GM21619 (cell line): Measurements from ENCODE around the gene TMA7B.

Experiments
- ATAC-seq: cut with Tn5 transposase; IDR thresholded peaks from one replicate; pipeline ENCODE4 v1.9.1; 2021; ENCODE audit not compliant: unreplicated experiment

TMA7B gene

DNA sequence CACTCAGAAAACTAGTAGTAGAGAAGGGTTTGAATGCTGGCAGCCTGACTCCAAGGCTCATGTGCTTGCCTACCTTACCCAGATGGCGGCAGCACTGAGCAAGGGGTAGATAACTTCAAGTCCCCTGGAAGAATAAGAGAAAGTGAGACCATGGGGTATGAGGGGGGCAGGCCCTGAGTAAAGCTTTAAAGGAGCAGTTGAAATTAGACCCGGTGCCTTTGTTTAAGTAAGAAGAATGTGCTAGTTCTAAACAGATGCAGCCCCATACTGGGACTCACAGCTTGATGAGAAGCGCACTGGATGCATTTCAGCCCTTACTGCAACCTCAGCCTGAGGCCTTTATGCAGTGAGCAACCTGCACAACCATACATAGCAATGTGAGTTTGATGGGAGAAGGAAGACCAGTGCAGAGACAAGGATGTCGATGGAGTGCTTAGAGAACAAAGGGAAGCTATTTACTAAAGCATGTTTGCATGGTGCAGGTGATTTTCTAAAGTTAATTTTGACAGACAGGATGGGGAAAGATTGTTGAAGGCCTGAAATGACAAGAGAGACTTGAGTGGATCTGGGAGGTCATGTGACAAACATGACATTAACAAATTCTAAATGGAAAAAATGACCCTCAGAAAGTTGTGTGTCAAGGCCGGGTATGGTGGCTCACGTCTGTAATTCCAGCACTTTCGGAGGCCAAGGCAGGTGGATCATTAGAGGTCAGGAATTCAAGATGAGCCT lies 27.1 kb upstream of the TMA7B start:
- ATAC-seq: no peak

DNA sequence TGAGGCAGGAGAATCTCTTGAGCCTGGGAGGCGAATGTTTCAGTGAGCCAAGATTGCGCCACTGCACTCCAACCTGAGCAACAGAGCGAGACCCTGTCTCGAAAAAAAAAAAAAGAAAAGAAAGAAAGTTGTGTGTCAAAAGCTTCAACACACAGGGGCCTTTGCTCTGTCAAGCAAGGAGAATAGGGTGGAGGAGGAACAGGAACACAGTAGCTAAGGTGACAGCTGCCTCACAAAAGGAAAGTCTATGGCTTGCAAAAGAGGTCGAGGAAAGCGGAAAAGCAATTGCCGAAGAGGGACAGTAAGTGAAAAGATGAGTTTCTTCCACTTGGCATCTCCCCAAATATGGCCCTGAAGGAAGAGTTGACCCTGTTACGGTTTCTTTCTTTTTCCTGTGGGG lies 26.5 kb upstream of the TMA7B start:
- no peak for ATAC-seq

- no peak for ATAC-seq
Observed at GRCh38 chr22:39935116-39935515, 25.1 kb upstream of the TMA7B start.

DNA sequence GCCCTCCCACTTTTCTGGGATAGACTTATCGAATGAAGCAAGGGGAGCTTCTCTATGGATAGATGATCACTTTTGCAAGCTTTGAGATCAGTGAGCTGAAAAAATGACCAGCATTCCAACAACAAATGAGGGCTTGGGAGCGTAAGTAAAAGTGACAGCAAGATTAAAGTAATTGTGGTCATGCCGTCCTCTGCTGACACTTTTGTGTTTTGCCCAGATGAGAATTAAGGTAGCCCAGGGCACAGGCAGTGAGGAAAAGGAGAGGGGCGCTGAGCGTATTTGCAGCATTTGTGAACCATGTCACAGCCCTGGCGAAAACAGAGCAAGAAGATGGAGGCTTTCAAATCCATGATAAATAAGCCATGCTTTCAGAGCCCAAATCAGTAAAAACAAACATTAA lies 24.6 kb upstream of the TMA7B start:
- ATAC-seq: no peak

- no peak for ATAC-seq
Observed at GRCh38 chr22:39936523-39937145, 23.6 kb upstream of the TMA7B start.

- ATAC-seq: no peak
Observed at GRCh38 chr22:39937906-39938305, 22.3 kb upstream of the TMA7B start.

DNA sequence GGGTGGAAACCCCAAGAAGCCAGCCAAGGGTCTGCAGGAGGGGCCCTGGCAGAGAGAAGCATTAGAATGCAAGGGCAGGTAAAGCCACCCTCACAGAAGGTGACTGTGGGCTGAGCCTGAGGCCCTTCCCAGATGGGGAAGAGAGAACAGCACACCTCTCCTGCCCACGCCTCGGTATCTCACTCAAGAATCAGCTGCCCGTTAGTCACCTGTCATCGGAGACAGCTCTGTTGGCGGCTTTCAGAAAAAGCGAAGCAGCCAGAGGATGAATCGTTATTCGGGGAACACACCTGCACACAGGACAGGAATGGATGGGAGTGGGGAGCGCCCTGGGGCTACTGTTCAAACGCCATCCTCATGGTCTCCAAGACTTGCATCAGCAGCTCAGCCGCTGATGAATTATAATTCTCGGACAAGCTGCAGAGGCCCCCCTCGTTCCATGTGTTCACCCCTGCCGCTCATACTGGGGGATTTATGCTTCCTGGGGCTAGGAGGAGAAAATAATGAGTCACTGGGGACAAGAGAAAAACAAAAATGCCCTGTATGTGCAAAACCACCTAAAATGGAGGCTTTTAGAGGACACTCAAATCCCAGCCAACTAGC lies 21.6 kb upstream of the TMA7B start:
- no peak for ATAC-seq

GRCh38 chr22:39939830-39940229 lies 20.4 kb upstream of the TMA7B start:
- ATAC-seq: no peak

DNA sequence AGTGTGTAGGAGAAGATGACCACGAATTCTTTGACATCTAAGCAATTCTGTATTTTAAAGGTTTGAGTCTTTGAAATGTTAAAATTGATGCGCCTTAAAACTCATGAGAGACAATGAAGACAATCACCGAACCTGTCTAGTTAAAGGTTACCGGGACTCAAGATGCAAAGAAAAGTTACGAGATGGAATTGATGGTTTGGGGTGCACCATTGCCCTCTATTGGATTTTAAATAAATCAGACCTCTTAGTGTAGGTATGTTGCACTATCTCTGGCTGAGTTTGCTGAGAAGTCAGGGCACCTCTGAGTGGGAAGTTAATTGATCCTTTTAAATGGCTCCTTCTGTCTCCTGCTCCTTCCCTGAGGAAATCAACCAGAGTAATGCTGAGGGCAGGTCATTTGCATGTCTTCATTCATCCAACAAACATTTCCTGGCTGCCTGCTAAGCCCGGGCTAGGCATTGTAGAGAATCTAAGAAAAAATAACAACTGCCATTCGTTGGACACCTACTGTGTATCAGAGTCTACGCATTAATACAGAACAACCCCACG lies 19.4 kb upstream of the TMA7B start:
- no peak for ATAC-seq

DNA sequence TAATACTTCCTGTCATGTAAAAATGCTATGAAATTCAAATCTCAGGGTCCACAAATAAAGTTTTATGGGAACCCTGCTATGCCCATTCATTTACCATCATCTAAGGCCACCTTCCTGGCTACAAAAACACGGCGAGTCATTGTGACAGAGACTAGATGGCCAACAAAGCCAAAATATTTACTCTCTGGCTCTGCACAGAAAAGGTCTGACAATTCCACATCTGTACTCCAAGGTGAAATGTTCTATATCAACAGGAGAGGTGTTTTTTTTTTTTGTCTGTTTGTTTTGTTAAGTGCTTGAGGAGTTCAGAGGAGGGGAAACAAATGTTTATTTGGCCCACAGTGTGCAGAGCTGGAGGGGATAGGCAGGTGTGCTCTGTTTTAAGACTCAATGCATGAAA lies 18.6 kb upstream of the TMA7B start:
- no peak for ATAC-seq

DNA sequence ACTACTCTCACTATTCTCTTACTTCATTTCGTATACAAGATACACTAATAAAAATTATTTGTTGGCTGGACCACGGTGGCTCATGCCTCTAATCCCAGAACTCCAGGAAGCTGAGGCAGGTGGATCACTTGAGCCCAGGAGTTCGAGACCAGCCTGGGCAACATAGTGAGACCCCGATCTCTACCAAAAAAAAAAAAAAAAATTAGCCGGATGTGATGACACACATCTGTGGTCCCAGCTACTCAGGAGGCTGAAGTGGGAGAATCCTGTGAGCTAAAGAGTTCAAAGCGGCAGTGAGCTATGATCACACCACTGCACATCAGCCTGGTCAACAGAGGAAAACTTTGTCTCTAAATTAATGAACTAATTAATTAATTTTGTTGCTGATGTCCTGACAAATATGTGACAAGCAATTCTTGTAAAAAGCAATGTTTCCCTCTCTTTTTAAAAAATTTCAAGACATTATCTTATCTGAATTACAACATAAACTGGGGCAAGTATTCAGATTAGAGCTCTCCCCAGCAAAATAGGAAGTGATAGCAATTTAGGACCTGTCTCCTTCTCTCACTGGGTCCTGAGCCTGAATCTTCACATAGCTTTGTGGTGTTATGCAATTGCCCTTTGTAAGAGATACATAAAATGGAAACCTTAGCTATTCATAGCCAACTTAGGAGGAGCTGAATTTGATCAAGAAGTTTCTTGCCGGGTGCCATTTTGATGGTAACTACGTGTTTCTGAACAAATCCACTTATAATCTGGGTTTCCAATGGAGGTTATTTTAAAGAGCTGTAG lies 17.6 kb upstream of the TMA7B start:
- ATAC-seq: no peak

DNA sequence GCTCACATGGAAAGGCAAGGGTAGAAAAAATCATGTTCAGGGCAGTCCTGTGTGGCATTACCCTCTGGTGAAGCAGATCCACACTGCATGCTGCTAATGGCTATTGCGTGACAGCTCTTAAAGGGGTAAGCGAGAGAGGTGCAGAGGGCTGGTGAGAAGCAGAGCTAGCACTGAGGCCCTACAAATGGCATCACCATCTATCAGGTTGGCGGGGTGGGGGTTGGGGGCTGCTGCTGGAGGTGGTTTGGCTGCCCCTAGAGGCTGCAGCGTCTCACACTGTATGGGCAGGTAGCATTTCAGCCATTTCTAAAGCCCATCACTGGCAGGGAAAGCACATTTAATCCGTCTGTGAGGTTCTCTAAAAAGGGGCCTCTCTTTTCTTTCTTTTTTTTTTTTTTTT lies 16.9 kb upstream of the TMA7B start:
- ATAC-seq: no peak

DNA sequence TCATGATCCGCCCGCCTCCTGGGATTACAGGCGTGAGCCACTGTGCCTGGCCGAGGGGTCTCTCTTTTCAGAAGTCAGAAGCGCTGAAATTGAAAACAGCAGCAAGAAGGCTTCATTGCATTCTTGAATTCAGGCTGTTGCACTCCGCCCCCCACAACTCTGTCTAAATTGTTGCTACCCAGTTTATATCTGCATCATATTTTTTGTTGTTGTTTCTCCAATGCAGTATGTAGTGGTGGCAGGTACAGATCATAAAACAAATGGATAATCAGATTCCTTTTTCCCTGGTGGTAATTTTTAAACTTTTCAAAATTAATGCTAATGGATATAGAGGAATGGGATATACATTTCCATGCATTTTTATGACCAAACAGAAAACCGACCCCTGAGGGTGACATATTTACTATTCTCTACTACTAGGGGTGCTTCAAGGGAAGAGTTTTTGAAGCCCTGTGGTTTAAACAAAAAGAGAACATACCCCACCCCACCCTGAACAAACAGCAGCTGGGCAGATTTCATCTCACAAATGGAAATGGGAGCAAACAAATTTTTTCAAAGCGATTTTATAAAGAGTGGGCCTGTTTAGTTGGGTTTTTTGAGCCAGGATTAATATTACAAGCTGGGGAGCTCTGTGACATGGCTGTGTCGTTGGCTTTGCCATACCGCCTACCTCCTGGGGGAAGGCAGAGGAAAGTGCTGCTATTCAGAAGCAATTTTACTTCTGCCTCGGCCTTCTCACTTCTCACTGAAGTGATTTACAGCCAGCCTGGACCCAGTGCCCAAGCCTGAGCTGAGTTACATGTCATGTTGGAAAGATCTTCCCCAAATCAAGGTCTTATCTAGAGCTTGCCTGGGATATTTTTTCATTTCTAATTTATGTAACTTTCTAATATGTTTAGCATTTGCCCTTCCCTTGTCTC lies 16.0 kb upstream of the TMA7B start:
- ATAC-seq: no peak

DNA sequence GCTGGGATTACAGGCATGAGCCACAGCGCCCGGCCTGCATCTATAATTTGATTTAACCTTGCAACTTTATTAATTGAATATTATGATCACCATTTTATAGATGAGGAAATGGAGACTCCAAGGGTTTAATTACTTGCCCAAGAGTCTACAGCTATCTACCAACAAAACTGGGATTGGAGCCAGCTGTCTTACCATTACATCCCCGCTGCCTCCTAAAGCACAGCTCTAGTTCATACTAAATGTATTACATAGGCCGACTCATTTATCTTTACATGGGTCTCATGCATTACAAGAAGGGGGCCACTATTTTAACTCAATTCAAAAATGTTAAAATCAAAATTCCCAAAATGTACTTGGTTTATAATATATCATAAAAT lies 14.1 kb upstream of the TMA7B start:
- no peak for ATAC-seq

GRCh38 chr22:39946503-39947219 lies 13.5 kb upstream of the TMA7B start:
- ATAC-seq: no peak

- ATAC-seq: no peak
Observed at GRCh38 chr22:39947220-39948216, 12.7 kb upstream of the TMA7B start.

DNA sequence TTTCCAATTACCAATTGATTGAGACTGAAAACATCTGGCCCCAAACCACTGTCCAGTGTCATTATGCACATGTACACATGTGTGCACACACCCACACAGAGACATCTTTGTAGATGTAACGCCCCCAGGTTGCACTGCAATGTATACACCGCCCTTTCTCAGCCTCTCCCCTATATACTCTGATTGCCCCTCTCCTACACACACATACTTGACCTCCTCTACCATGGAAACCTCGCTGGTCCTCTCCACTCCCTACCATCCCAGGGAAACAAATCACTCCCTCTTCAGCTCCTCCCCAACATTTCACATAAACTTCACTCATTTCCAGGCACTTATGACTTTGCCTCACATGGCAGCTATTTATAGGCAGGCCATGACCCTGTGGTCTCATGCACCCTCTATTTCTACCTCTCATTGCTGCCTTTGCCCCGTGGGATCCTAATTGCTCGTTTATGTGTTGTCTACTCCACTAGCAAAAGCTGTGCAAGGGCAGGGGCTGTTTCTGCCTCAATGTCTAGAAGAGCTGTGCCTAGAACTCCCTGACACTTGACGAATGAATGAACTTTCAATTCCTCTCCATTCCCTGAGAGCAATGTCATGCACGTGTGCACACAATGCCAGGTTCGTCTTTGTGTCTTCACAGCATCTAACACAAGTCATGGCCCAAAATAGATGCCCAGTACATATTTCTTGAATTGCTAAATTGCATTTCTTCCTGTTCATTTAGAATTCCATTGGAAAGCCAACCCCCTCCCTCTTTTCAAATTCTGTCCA lies 10.0 kb upstream of the TMA7B start:
- no peak for ATAC-seq
